ENCODE results near the gene NTSR2.

The NTSR2 gene

DNA sequence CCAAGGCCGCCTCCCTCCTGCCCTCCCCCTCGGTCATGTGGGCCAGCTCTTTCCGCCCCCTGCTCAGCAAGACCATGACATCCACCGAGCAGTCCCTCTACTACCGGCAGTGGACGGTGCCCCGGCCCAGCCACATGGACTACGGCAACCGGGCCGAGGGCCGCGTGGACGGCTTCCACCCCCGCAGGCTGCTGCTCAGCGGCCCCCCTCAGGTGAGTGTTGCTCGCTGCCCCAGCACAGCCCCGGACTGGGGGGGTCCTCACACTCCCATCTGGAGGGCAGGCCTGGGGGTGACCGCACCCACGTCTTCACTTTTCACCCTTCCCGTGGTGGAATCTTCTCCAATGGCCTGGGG is 51.3 kb downstream of the NTSR2 start:
- DNase-seq: no peak

DNA sequence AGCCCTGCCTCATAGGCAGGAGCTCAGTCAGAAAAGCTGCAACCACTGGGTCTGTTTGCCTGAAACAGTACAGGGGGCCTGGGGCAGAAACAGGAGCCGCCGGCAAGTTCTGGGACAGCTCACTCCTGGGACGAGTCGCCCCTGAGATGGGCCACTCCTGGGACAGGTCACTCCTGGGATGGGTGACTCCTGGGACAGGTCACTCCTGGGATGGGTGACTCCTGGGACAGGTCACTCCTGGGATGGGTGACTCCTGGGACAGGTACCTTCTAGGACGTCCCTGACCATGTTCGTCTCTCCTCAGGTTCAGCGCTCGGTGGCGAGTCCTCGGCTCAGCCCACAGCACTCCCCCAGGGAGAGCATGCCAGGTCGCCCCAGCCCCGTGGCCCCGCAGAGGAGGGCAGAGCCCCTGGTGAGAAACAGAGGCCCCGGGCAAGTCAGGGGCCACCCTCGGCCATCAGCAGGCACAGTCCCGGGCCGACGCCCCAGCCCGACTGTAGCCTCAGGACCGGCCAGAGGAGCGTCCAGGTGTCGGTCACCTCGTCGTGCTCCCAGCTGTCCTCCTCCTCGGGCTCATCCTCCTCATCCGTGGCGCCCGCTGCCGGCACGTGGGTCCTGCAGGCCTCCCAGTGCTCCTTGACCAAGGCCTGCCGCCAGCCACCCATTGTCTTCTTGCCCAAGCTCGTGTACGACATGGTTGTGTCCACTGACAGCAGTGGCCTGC is 51.8 kb downstream of the NTSR2 start:
- DNase-seq: no peak

DNA sequence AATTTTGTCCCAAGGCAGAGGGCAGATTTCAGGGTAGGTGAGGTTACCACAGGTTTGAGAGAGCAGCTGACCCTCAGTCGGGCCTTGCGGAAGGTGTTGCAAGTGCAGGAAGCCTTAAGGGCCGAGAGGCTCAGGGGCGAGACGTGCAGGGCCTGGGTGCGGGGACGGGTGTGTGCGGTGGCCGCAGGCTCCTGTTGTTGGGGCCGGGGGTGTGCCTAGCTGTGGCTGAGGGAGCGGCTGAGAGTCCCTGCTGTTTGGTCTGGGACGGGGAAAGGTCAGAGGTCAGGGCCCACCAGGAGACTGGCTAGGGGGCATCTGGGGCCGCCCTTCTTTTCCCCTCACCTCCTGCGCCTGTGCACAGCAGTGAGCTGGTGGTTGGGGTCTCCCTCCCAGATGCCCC is 52.5 kb downstream of the NTSR2 start:
- no peak for DNase-seq

DNA sequence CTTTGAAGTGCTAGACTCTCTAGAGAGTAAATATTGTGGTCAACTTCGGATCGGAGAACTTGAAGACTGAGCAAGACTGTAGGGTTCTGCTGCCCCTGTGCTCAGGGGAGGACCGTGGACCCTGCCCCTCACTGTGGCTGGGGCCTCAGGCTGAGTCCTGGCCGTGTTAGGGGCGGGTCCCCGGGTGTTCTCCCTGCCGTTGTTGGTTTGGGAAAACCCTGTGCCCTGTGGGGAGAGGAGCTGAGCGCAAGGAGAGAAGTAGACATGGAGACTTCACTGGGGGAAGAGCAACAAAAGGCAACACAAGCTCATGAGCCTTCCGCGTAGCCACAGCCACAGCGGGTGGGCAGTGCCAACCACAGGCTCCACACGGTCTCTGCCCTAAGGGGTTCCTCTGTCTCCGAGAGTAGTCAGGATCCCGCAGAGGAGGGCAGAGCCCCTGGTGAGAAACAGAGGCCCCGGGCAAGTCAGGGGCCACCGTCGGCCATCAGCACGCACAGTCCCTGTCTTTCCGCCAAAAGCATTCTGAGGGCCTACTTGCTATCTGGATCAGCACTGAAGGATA is 53.1 kb downstream of the NTSR2 start:
- DNase-seq: no peak

DNA sequence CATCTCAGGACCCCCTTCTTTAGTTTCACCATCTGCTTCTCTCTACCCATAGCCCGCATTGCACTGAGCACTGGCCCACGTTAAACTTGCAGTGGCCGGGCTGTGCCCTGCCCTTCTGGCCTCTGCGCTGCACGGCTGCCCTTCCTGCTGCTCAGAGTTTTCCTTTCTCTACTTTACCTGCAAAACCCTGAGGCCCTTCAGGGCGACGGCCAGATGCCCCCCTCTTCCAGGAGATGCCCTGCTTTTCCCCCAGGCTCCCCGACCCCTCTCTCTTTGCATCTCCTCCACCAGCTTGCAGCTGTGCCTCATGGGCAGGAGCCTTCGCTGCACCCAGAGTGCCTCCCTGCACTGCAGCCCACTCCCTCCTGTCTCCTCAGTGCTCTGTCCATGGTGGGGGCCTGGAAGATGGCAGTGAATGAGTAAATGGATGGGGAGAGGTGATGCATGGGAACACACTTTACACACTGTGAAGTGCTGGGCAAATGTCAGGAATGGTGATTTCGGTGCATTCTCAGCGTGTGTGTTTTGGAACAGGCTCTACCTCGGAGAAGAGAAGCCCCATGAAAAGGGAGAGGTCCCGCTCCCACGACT is 53.8 kb downstream of the NTSR2 start:
- DNase-seq: no peak

DNA sequence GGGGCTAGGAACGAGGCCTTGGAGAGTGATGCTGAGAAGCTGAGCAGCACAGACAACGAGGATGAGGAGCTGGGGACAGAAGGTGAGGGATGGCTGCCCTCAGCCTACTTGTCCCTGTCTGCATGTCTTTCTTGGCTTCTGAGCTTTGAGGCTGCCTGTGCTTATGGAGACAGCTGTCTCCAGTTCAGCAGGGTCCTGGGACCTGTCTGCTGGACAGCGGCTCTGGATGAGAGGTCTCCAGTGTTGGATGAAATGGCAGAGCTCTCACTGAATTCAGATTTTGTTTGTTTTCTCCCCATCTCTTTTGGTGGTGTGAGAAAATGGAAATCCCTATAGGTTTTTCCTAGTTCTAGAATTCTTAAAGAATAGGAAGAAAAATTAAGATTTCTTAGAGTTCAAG is 54.8 kb downstream of the NTSR2 start:
- no peak for DNase-seq

DNA sequence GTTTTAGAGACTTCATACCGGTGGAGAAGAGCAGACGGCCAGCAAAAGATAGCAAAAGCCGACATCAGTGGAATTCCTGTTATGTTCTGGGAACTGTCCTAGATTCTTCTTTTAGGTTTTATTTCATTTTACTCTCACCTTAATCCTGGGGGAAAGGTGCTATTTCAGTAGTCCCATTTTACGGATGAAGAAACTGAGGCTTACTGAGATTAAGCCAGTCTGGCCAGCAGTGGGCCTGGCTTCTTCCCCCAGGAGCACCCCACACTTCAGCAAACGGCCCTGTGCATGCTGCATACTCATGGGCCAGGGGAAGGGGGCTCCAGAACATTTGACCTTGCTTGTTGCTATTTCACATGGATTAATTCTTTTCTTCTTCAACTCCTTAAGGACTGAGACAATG is 56.7 kb downstream of the NTSR2 start:
- no peak for DNase-seq

DNA sequence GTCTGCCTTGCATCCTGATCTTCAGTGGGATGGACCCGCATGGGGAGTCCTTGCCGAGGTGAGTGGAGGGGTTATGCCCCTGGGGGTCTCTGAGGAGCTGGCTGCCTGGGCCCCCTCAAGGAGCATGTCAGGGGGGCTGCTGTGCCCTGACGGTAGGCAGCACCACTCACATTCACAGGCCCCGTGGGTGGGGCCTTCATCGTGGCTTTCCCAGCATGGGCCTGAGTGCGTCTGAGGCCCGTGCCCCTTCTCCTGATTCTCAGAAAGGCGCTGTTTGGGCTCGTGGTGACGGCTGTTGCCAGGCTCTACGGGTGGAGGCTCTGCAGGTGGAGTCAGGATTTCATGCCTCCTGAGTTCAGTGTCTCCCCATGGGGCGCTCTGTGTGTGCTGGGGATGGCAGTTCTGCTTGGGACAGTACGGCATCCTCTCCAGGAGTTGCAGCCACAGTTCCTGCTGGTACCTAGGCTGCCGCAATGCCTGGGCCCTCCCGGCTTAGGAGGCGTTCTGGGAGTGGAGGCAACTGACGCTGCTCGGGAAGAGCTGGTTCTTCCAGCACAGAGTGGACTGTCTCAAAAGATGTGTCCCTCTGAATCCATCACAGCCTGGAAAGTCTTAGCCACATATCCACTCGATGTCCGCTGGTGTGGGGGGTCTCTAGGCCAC is 57.3 kb downstream of the NTSR2 start:
- no peak for DNase-seq

DNA sequence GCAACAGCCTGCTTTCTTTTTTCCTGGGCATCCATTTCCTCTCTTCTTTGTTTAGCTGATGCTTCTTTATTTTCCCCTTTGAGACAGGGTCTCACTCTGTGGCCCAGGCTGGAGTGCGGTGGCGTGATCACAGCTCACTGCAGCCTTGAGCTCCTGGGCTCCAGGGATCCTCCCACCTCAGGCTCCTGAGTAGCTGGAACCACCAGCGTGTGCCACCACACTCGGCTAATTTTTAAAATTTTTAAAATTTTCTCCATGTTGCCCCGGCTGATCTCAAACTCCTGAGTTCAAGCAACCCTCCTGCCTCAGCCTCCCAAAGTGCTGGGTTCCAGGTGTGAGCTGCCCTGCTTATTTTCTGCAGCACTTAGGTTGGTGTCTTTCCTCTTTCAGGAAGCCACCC is 58.7 kb downstream of the NTSR2 start:
- DNase-seq: no peak

DNA sequence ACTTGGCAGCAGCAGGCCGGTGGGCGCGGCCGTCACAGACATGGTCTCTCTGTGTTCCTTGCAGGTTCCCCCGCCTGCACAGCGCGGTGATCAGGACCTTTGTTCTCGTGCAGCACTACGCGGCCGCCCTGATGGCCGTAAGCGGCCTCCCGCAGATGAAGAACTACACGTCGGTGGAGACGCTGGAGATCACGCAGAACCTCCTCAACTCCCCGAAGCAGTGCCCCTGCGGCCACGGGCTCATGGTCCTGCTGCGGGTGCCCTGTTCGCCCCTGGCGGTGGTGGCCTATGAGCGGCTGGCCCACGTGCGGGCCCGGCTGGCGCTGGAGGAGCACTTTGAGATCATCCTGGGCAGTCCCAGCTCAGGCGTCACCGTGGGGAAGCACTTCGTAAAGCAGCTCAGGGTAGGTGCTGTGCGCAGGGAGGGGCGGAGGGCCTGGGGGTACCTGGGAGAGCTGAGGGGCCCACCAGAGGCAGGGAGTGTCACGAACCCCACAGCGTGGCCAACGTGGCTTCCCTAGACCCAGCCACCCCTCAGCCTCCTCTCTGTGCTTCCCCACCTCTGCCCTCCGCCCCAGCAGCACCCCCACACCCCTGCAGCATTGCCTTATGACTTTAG is 59.3 kb downstream of the NTSR2 start:
- no peak for DNase-seq

All from MV-4-11 (cell line).